Measurements from ENCODE around the gene STAP1. TPM values are rescaled to one million over a fixed set of nuclear protein-coding genes. Genes with fewer than 3 reads are reported as not detected.

The STAP1 gene
- total and polyA plus RNA-seq, 4 donors, result 0.30 TPM; not detected in 3

DNA sequence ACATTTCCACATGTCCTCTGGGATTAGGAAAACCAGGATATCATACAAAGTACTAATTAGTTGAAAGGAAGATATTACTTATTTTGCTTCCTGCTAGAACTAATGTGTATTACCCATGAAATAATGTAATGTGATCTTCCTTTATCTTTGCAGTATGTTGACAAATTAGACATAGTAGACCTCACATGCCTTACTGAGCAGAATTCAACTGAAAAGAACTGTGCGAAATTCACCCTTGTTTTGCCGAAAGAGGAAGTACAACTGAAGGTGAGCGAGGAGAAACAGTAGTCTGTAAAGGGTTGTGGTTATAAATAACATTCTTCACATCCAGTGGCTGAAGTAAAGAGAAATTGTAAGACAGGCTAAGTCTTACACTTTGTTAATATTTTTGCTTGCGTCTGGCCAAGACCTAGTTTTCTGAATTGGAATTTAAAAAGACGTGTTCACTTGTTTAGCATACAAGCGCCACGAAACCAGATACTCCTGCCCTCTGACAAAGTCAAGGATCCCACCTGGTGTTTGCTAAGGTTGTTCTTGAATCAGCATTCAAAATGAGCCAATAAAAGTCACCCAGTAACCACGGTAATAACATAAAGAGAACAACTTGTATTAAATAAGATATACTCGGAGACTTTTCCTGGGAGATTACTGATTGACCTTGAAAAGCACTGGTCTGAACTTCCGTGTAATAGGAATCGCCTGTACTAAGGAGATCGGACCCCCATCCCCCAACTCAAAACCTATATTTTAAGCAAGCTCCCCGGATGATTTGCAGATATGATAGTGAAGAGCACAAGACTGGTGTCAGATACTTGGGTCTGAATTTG is 16.9 kb downstream of the STAP1 start:
- Histone ChIP-seq H3K27me3 (ENCODE audit: control insufficient read depth, insufficient read depth, low read length) (no peaks in the 10 kb centered on the region), H3K4me3 (ENCODE audit: low read depth, low read length) (no peak overlapping the region), H3K27ac (ENCODE audit: low read depth, low read length) (no peak overlapping the region), H3K9me3 (ENCODE audit: control insufficient read depth, insufficient read depth, low read length) (no peaks in the 10 kb centered on the region), H3K4me1 (ENCODE audit: control insufficient read depth, insufficient read depth, low read length) (no peaks in the 10 kb centered on the region), H3K36me3 (ENCODE audit: control insufficient read depth, insufficient read depth, low read length) (no peaks in the 10 kb centered on the region)
- no peak for DNase-seq (ENCODE audit: low read depth in 4 of 6, low spot score in 6 of 6)
- WGBS (ENCODE audit: insufficient coverage), result no CpG with 5 or more reads among the region's 13 CpGs

DNA sequence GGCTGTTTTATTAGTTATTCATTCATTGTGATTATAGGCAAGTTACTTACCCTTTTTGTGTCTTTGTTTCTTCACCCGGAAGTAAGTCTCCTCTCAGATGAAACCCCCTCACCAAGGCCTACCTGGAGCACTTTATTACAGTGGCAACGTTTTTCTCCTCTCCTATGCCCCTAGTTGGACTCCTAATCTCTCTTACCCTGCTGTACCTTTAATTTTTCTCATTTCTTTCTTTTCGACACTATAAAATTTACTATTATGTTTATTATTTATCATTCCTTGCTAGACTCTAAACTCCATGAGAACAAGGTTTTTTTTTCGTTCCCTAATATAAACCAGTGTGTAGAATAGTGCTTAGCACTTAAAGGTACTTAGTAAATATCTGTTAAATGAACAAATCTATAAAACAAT is 17.5 kb downstream of the STAP1 start:
- Histone ChIP-seq H3K27ac (ENCODE audit: low read depth, low read length) (no peak overlapping the region), H3K4me3 (ENCODE audit: low read depth, low read length) (no peak overlapping the region), H3K36me3 (ENCODE audit: control insufficient read depth, insufficient read depth, low read length) (no peaks in the 10 kb centered on the region), H3K9me3 (ENCODE audit: control insufficient read depth, insufficient read depth, low read length) (no peaks in the 10 kb centered on the region), H3K27me3 (ENCODE audit: control insufficient read depth, insufficient read depth, low read length) (no peaks in the 10 kb centered on the region), H3K4me1 (ENCODE audit: control insufficient read depth, insufficient read depth, low read length) (no peaks in the 10 kb centered on the region)
- 83% methylated on average over 1 of the region's 4 CpGs for WGBS (ENCODE audit: insufficient coverage)
- no peak for DNase-seq (ENCODE audit: low read depth in 4 of 6, low spot score in 6 of 6)

DNA sequence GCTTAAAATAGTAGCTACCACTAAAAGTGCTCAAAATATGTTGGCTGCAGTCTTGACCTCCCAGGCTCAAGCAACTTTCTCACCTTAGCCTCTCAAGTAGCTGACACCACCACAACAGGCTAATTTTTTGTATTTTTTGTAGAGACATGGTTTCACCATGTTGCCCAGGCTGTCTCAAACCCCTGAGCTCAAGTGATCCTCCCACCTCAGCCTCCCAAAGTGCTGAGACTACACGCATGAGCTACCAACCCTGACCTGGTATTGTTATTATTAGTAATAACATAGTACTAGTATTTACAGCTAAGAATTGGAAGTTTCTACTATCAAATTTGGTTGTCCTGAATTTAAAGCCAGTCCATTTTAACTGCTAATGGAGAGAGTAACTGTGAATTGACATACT is 18.0 kb downstream of the STAP1 start:
- no peak overlapping the region for H3K27ac ChIP-seq (ENCODE audit: low read depth, low read length)
- H3K9me3 ChIP-seq (ENCODE audit: control insufficient read depth, insufficient read depth, low read length), result no peaks in the 10 kb centered on the region
- WGBS (ENCODE audit: insufficient coverage), result no CpG with 5 or more reads among the region's 1 CpG
- H3K4me3 ChIP-seq (ENCODE audit: low read depth, low read length), result no peak overlapping the region
- no peak for DNase-seq (ENCODE audit: low read depth in 4 of 6, low spot score in 6 of 6)
- H3K4me1 ChIP-seq (ENCODE audit: control insufficient read depth, insufficient read depth, low read length), result no peaks in the 10 kb centered on the region
- H3K36me3 ChIP-seq (ENCODE audit: control insufficient read depth, insufficient read depth, low read length), result no peaks in the 10 kb centered on the region
- H3K27me3 ChIP-seq (ENCODE audit: control insufficient read depth, insufficient read depth, low read length), result no peaks in the 10 kb centered on the region

DNA sequence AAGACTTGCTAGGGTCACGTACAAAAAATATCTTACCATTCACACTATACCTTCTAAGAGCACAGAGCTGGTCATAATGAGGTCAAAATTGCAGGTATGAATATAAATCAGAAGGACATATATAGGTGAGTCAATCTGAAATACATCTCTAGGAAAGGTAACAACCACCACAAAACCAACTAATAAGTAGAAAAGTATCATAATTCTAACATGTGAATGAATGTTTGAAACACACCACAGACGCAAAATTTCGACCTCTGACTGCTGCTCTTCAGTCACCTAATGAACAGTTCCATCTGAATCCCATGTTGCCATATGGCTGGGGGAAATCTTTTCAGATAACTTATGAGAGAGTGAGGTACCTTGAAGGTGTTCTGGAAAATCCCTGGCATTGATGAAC is 22.1 kb downstream of the STAP1 start:
- H3K36me3 ChIP-seq (ENCODE audit: control insufficient read depth, insufficient read depth, low read length), result no peaks in the 10 kb centered on the region
- no peaks in the 10 kb centered on the region for H3K9me3 ChIP-seq (ENCODE audit: control insufficient read depth, insufficient read depth, low read length)
- no peak overlapping the region for H3K27ac ChIP-seq (ENCODE audit: low read depth, low read length)
- no peak for DNase-seq (ENCODE audit: low read depth in 4 of 6, low spot score in 6 of 6)
- no peaks in the 10 kb centered on the region for H3K4me1 ChIP-seq (ENCODE audit: control insufficient read depth, insufficient read depth, low read length)
- no peak overlapping the region for H3K4me3 ChIP-seq (ENCODE audit: low read depth, low read length)
- no peaks in the 10 kb centered on the region for H3K27me3 ChIP-seq (ENCODE audit: control insufficient read depth, insufficient read depth, low read length)
- no CpG with 5 or more reads among the region's 3 CpGs for WGBS (ENCODE audit: insufficient coverage)

DNA sequence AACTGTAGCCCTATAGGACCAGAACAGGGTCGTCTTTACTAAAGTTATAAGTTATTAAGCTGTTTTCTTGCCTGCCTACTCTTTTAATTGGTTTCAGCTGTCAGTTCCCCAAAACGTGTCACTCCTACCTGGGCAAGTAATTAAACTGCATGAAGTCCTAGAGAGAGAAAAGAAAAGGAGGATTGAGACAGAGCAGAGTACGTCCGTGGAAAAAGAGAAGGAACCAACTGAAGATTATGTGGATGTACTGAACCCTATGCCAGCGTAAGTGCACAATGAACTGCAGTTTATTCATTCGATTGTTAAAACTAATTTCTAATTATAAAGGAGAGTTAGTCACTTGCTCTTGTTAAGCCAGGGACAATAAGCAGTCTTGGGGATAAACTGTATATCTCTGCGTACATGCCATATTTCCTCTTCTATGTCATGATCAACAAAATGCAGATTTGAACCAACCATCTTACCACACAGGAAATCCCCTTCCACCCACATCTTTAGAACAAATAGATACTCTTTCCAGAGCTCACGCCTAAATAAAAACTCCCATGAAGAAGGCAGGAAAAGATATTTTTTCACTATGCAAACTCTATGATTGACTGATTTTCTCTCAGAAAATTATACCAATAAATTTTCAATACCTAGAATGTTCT is 22.8 kb downstream of the STAP1 start:
- H3K36me3 ChIP-seq (ENCODE audit: control insufficient read depth, insufficient read depth, low read length), result no peaks in the 10 kb centered on the region
- no peaks in the 10 kb centered on the region for H3K9me3 ChIP-seq (ENCODE audit: control insufficient read depth, insufficient read depth, low read length)
- H3K27ac ChIP-seq (ENCODE audit: low read depth, low read length), result no peak overlapping the region
- WGBS (ENCODE audit: insufficient coverage), result 95% methylated on average over 3 of the region's 8 CpGs
- no peaks in the 10 kb centered on the region for H3K4me1 ChIP-seq (ENCODE audit: control insufficient read depth, insufficient read depth, low read length)
- H3K27me3 ChIP-seq (ENCODE audit: control insufficient read depth, insufficient read depth, low read length), result no peaks in the 10 kb centered on the region
- DNase-seq (ENCODE audit: low read depth in 4 of 6, low spot score in 6 of 6), result no peak
- H3K4me3 ChIP-seq (ENCODE audit: low read depth, low read length), result no peak overlapping the region

DNA sequence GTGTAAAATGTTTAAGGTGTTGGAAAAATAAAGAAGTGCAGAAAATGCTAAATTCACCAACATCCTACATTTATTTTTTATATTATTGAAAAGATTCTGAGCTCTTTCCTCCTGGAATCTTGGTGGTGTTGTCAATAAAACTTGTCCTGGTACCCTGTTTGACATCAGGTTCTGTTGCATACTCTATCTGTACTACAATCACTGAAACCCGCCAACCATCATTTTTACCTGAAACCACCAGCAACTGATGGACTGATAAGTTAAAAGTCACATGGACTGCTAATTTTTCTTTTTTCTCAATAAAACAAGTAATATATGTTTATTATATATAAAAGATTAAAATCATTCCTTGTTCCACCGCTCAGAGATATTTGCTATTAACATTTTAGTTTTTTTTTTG is 23.4 kb downstream of the STAP1 start:
- Histone ChIP-seq H3K4me3 (ENCODE audit: low read depth, low read length) (no peak overlapping the region), H3K27me3 (ENCODE audit: control insufficient read depth, insufficient read depth, low read length) (no peaks in the 10 kb centered on the region), H3K27ac (ENCODE audit: low read depth, low read length) (no peak overlapping the region), H3K4me1 (ENCODE audit: control insufficient read depth, insufficient read depth, low read length) (no peaks in the 10 kb centered on the region), H3K36me3 (ENCODE audit: control insufficient read depth, insufficient read depth, low read length) (no peaks in the 10 kb centered on the region), H3K9me3 (ENCODE audit: control insufficient read depth, insufficient read depth, low read length) (no peaks in the 10 kb centered on the region)
- DNase-seq (ENCODE audit: low read depth in 4 of 6, low spot score in 6 of 6), result no peak
- WGBS (ENCODE audit: insufficient coverage), result no CpG with 5 or more reads among the region's 2 CpGs

DNA sequence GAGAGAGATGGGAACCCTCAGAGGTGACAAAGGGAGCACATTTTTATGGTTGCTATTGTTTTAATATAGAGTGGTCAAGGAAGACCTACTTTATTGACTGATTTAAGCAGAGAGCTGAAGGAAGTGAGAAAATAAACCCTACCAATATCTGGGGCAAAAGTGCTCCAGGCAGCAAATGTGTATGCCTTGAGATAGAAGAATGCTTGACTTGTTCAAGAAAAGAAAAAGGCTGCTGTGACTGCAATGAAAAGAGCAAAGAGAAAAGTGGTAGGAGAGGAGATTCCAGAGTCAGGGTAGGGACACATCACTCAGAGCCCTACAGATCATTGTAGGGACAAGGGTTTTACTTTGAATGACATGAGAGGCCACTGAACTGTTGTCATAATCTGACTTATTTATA is 26.0 kb downstream of the STAP1 start:
- H3K4me1 ChIP-seq (ENCODE audit: control insufficient read depth, insufficient read depth, low read length), result no peaks in the 10 kb centered on the region
- H3K27ac ChIP-seq (ENCODE audit: low read depth, low read length), result no peak overlapping the region
- no peaks in the 10 kb centered on the region for H3K27me3 ChIP-seq (ENCODE audit: control insufficient read depth, insufficient read depth, low read length)
- DNase-seq (ENCODE audit: low read depth in 4 of 6, low spot score in 6 of 6), result peak in 1 of 6 donors; percentile 27
- no peak overlapping the region for H3K4me3 ChIP-seq (ENCODE audit: low read depth, low read length)
- no peaks in the 10 kb centered on the region for H3K36me3 ChIP-seq (ENCODE audit: control insufficient read depth, insufficient read depth, low read length)
- no peaks in the 10 kb centered on the region for H3K9me3 ChIP-seq (ENCODE audit: control insufficient read depth, insufficient read depth, low read length)

DNA sequence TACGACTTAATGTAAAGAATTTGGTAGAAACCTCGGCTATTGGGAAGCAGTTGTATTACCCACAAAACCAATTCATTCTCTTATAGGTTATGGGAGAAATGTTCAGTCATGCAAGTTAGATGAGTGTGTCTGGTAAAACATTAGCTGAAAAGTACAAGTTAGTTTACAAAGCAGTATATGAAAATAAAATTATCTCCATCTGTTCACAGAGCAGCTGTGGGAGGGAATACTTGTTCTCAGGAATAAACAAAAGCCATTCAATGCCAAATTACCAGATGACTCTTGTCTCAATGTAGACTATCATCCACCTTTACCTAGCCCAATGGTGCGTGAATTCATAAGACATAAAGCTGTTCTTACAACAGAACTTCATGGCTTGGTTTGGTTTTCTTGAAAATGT is 28.6 kb downstream of the STAP1 start:
- Histone ChIP-seq H3K36me3 (ENCODE audit: control insufficient read depth, insufficient read depth, low read length) (no peaks in the 10 kb centered on the region), H3K9me3 (ENCODE audit: control insufficient read depth, insufficient read depth, low read length) (no peaks in the 10 kb centered on the region), H3K27ac (ENCODE audit: low read depth, low read length) (no peak overlapping the region), H3K4me3 (ENCODE audit: low read depth, low read length) (no peak overlapping the region), H3K27me3 (ENCODE audit: control insufficient read depth, insufficient read depth, low read length) (no peaks in the 10 kb centered on the region), H3K4me1 (ENCODE audit: control insufficient read depth, insufficient read depth, low read length) (no peaks in the 10 kb centered on the region)
- WGBS (ENCODE audit: insufficient coverage), result no CpG with 5 or more reads among the region's 3 CpGs
- DNase-seq (ENCODE audit: low read depth in 4 of 6, low spot score in 6 of 6), result peak in 1 of 6 donors; percentile 19

DNA sequence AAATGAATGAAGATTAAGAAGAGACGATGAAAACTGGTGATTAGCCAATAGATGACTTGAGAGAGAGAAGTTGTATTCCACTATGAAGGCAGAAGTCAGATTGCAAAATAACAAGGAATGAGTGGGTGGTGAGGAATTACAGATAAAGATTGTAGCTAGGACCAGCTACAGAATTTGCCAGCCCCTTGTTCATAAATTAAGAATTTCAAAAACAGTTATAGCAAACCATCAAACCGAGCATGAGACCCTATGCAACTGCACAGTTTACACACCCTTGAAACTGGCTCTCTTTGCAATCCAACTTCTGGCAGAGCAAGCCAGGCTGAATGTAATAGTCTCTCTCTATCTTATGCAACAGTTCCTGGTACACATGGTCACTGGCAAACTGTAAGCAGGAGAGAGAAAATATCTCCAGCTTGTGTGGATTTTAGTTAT is 35.2 kb downstream of the STAP1 start:
- DNase-seq (ENCODE audit: low read depth in 4 of 6, low spot score in 6 of 6), result no peak

More for the DNA sequence above, 35.2 kb downstream of the STAP1 start:
- Histone ChIP-seq H3K4me3 (ENCODE audit: low read depth, low read length) (no peak overlapping the region), H3K36me3 (ENCODE audit: control insufficient read depth, insufficient read depth, low read length) (no peaks in the 10 kb centered on the region), H3K9me3 (ENCODE audit: control insufficient read depth, insufficient read depth, low read length) (no peaks in the 10 kb centered on the region), H3K27me3 (ENCODE audit: control insufficient read depth, insufficient read depth, low read length) (no peaks in the 10 kb centered on the region), H3K27ac (ENCODE audit: low read depth, low read length) (no peak overlapping the region), H3K4me1 (ENCODE audit: control insufficient read depth, insufficient read depth, low read length) (no peaks in the 10 kb centered on the region)
- WGBS (ENCODE audit: insufficient coverage), result 100% methylated on average over 2 of the region's 2 CpGs

Measured in spinal cord (tissue), 10 donors.